ENCODE measurements around the gene HS6ST1.

HS6ST1 gene

GRCh38 chr2:128235581-128235980 is 83.1 kb downstream of the HS6ST1 start:
- no peak for DNase-seq (ENCODE audit: low read depth)

- DNase-seq (ENCODE audit: low read depth): no peak
Measured at GRCh38 chr2:128234613-128235012, 84.1 kb downstream of the HS6ST1 start.

- DNase-seq (ENCODE audit: low read depth): no peak
Measured at GRCh38 chr2:128233790-128234395, 84.8 kb downstream of the HS6ST1 start.

- DNase-seq (ENCODE audit: low read depth): peak; percentile 80
Measured at GRCh38 chr2:128232965-128233789, 85.5 kb downstream of the HS6ST1 start.

GRCh38 chr2:128228894-128229293 is 89.8 kb downstream of the HS6ST1 start:
- DNase-seq (ENCODE audit: low read depth): no peak

GRCh38 chr2:128227862-128228261 is 90.8 kb downstream of the HS6ST1 start:
- DNase-seq (ENCODE audit: low read depth): no peak

DNA sequence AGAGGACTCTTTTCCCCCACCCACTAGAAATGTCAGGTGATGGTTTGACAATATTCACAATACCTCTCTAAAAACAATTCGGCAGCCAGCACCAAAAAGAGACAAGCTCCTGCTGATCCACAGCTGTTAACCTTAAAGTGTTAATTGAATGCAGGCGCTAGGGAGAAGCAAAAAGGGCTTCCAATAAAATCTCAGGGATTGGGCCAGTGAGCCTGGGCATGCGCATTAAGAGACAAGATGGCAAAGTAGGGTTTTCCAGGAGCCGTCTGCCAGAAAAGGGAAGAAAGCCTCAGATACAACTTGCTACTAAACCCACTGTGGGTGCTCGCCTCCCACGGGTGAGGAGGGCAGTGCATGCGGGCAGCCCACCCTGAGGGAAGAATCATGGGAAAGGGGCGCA is 98.8 kb downstream of the HS6ST1 start:
- no peak for DNase-seq (ENCODE audit: low read depth)

GRCh38 chr2:128217671-128218070 is 101.0 kb downstream of the HS6ST1 start:
- no peak for DNase-seq (ENCODE audit: low read depth)

- DNase-seq (ENCODE audit: low read depth): no peak
Measured at GRCh38 chr2:128215897-128216642, 102.6 kb downstream of the HS6ST1 start.

Data from activated T-cell treated with anti-CD3 and anti-CD28 coated beads for 1 hour (primary cell).